Keratinocyte (primary cell): Measurements from ENCODE around the gene CDK17. TPM values are rescaled to one million over a fixed set of nuclear protein-coding genes. Genes with fewer than 3 reads are reported as not detected.

Source experiments
- DNase-seq: peaks from one replicate; pipeline ENCODE4 v3.0.0-alpha.2; 2011; ENCODE audit warnings: low read depth, missing footprints, low spot score
- FAIRE-seq: peaks from 2 replicates; lab custom pipeline; 2011; peaks lifted over from hg19 to GRCh38; lab: Jason Lieb, UNC
- H2AFZ ChIP-seq: 2 replicates; pipeline ENCODE4 v1.6.0; 2012; ENCODE audit warnings: low read length, control low read depth, inconsistent platforms; ENCODE audit not compliant: control insufficient read depth
- H3K27ac ChIP-seq: 2 replicates; pipeline ENCODE4 v1.5.1; 2011; ENCODE audit warnings: low read length; ENCODE audit not compliant: control insufficient read depth, insufficient read depth
- H3K27me3 ChIP-seq: 3 replicates; pipeline ENCODE4 v1.6.0; 2011; ENCODE audit warnings: low read length; ENCODE audit not compliant: control insufficient read depth, insufficient read depth; ENCODE audit errors: extremely low read depth
- H3K36me3 ChIP-seq, 2 experiments: 2 replicates in 1 of 2; 3 replicates in 1 of 2; pipeline ENCODE4 v1.5.1; 2011; ENCODE audit warnings: low read length in 2 of 2, mild to moderate bottlenecking in 1 of 2; ENCODE audit not compliant: control insufficient read depth in 2 of 2, insufficient read depth in 2 of 2; ENCODE audit errors: extremely low read depth in 1 of 2
- H3K4me1 ChIP-seq: 3 replicates; pipeline ENCODE4 v1.5.1; 2011; ENCODE audit warnings: low read length; ENCODE audit not compliant: control insufficient read depth, insufficient read depth; ENCODE audit errors: extremely low read depth
- H3K4me2 ChIP-seq: 3 replicates; pipeline ENCODE4 v1.6.0; 2011; ENCODE audit warnings: low read depth, low read length; ENCODE audit not compliant: control insufficient read depth, insufficient read depth; ENCODE audit errors: extremely low read depth
- H3K4me3 ChIP-seq, 3 experiments: fragments of 200-600 bp in 1 of 3; sonication (generic) in 1 of 3; 2 replicates in 2 of 3; 3 replicates in 1 of 3; pipeline ENCODE4 v1.5.1; 2011 to 2016; ENCODE audit warnings: low read length in 3 of 3, mild to moderate bottlenecking in 3 of 3, control low read depth in 2 of 3, inconsistent platforms in 1 of 3, low read depth in 1 of 3, mixed read lengths in 1 of 3, mixed run types in 1 of 3, moderate library complexity in 1 of 3; ENCODE audit not compliant: control insufficient read depth in 2 of 3, insufficient read depth in 2 of 3; ENCODE audit errors: extremely low read depth in 1 of 3
- H3K79me2 ChIP-seq: 2 replicates; pipeline ENCODE4 v1.6.0; 2012; ENCODE audit warnings: low read length; ENCODE audit not compliant: control insufficient read depth, insufficient read depth
- H3K9ac ChIP-seq: 3 replicates; pipeline ENCODE4 v1.6.0; 2011; ENCODE audit warnings: low read length; ENCODE audit not compliant: control insufficient read depth, insufficient read depth; ENCODE audit errors: extremely low read depth
- H3K9me1 ChIP-seq: 3 replicates; pipeline ENCODE4 v1.6.0; 2011; ENCODE audit warnings: low read length; ENCODE audit not compliant: control insufficient read depth, insufficient read depth; ENCODE audit errors: extremely low read depth
- H3K9me3 ChIP-seq: 2 replicates; pipeline ENCODE4 v1.5.1; 2012; ENCODE audit warnings: low read depth, low read length; ENCODE audit not compliant: control insufficient read depth
- H4K20me1 ChIP-seq: 3 replicates; pipeline ENCODE4 v1.6.0; 2011; ENCODE audit warnings: low read length; ENCODE audit not compliant: control insufficient read depth, insufficient read depth; ENCODE audit errors: extremely low read depth
- EZH2 ChIP-seq: IDR thresholded peaks from one replicate; pipeline ENCODE4 v1.6.1; 2012; ENCODE audit warnings: inconsistent platforms, mild to moderate bottlenecking, low read length, moderate library complexity
- dilution Hi-C: fragments of 300-500 bp; cut with MboI; formaldehyde crosslinking; loops from one replicate; pipeline ENCODE4 v1.7.0; 2020; ENCODE audit warnings: low sequenced_read_pairs; ENCODE audit not compliant: extremely low pct_ligation_motif_present
- polyA plus RNA-seq, 5 experiments: library from polyadenylated mRNA; depleted of rRNA in 3 of 5; stranded (reverse) in 3 of 5; stranded (forward) in 1 of 5; unstranded in 1 of 5; fragments of >200 nt; gene quantifications; 1 replicate in 1 of 5; 2 replicates in 3 of 5; 3 replicates in 1 of 5; pipeline versions ENCODE4 v1.2.1 to v1.2.3, GENCODE V29; 2011 to 2012; ENCODE audit warnings: missing spikeins in 2 of 5, low read depth in 1 of 5, low replicate concordance in 1 of 5
- TF ChIP-seq, protein P1 (sequence below), 3 experiments: IDR thresholded peaks in 1 of 3; conservative IDR thresholded peaks in 1 of 3; optimal IDR thresholded peaks in 1 of 3; 2 replicates in 2 of 3; 3 replicates in 1 of 3; pipeline versions ENCODE3 to v1.5.1; 2011; ENCODE audit warnings: low read length in 3 of 3, mild to moderate bottlenecking in 3 of 3, moderate library complexity in 2 of 3, control low read depth in 1 of 3, inconsistent platforms in 1 of 3; ENCODE audit not compliant: insufficient read depth in 2 of 3; ENCODE audit errors: extremely low read depth in 1 of 3

Gene CDK17
- polyA plus RNA-seq, 1 donor (not counting 4 experiments of a cell fraction or from before 2014, with no cell fraction given): 33.0 TPM

DNA sequence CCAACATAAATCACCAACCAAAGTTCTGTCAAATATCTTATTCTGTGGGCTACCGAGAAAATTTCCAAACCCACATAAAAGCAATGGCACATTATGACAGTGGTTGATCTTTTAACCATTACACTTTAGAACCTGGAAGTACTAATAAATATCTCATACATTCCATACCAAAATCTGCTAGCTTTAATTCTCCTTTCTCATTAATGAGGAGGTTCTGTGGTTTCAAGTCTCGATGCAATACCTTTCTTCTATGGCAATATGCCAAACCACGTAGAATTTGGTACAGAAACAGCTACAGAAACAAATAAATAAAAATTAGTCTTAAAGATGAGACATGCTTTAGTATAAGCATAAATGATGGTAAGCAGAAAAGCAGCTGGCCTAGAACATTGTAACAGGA is 105.4 kb downstream of the CDK17 start:
- no peaks in the 10 kb centered on the region for H4K20me1 ChIP-seq
- H3K4me3 ChIP-seq: no peak overlapping the region
- no peak overlapping the region for H3K9ac ChIP-seq
- no peaks in the 10 kb centered on the region for H3K79me2 ChIP-seq
- H3K36me3 ChIP-seq: peaks cover 11 to 15% of the 10 kb centered on the region in 2 experiments
- no peak for TF ChIP-seq EZH2
- TF ChIP-seq, protein P1, sequence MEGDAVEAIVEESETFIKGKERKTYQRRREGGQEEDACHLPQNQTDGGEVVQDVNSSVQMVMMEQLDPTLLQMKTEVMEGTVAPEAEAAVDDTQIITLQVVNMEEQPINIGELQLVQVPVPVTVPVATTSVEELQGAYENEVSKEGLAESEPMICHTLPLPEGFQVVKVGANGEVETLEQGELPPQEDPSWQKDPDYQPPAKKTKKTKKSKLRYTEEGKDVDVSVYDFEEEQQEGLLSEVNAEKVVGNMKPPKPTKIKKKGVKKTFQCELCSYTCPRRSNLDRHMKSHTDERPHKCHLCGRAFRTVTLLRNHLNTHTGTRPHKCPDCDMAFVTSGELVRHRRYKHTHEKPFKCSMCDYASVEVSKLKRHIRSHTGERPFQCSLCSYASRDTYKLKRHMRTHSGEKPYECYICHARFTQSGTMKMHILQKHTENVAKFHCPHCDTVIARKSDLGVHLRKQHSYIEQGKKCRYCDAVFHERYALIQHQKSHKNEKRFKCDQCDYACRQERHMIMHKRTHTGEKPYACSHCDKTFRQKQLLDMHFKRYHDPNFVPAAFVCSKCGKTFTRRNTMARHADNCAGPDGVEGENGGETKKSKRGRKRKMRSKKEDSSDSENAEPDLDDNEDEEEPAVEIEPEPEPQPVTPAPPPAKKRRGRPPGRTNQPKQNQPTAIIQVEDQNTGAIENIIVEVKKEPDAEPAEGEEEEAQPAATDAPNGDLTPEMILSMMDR (optimal IDR thresholded peaks at IDR 0.05 in 1 of 3, IDR thresholded peaks at IDR 0.05 in 1 of 3, conservative IDR thresholded peaks at IDR 0.05 in 1 of 3; ENCODE audit: extremely low read depth in 1 of 3, insufficient read depth in 2 of 3, low read length in 3 of 3): no peak
- dilution Hi-C loops: no loop called here
- no peak overlapping the region for H2AFZ ChIP-seq
- no peak overlapping the region for H3K4me2 ChIP-seq
- no peak overlapping the region for H3K27ac ChIP-seq
- no peaks in the 10 kb centered on the region for H3K9me1 ChIP-seq
- no peaks in the 10 kb centered on the region for H3K4me1 ChIP-seq
- DNase-seq (no peak), FAIRE-seq (no peak)
- no peaks in the 10 kb centered on the region for H3K9me3 ChIP-seq
- no peaks in the 10 kb centered on the region for H3K27me3 ChIP-seq

DNA sequence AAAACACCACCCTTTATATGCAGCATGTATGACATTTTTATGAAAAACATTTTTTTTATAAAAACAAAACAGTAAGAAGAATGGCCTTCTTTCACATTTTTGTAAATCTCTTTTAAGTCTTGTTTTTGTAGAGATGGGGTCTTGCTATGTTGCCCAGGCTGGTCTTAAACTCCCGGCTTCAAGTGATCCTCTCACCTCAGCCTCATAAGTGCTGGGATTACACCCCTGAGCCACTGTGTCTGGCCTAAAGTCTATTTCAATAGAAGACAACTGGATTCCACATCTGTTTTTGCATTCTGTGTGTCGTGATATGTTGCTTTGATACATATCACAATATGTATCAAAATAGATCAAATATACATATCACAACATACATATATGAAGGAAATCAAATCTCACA is 107.1 kb downstream of the CDK17 start:
- no peak for TF ChIP-seq EZH2
- TF ChIP-seq, protein P1 (optimal IDR thresholded peaks at IDR 0.05 in 1 of 3, IDR thresholded peaks at IDR 0.05 in 1 of 3, conservative IDR thresholded peaks at IDR 0.05 in 1 of 3; ENCODE audit: extremely low read depth in 1 of 3, insufficient read depth in 2 of 3, low read length in 3 of 3): no peak
- no peaks in the 10 kb centered on the region for H3K79me2 ChIP-seq

More for the DNA sequence above, 107.1 kb downstream of the CDK17 start:
- Histone ChIP-seq H3K27me3 (no peaks in the 10 kb centered on the region), H4K20me1 (no peaks in the 10 kb centered on the region), H3K27ac (no peak overlapping the region), H3K36me3 (peaks cover 17 to 27% of the 10 kb centered on the region in 2 experiments), H3K9me3 (no peaks in the 10 kb centered on the region), H3K9ac (no peak overlapping the region), H3K9me1 (no peaks in the 10 kb centered on the region), H3K4me3 (no peak overlapping the region), H2AFZ (no peak overlapping the region), H3K4me2 (no peak overlapping the region), H3K4me1 (no peaks in the 10 kb centered on the region)
- DNase-seq (no peak), FAIRE-seq (no peak)
- dilution Hi-C loops: no loop called here
